Right lobe of liver (tissue), 6 donors: ENCODE data around the gene TBC1D24. TPM values are rescaled to one million over a fixed set of nuclear protein-coding genes. Genes with fewer than 3 reads are reported as not detected.

Experiments
- ATAC-seq, 4 donors: fragments of 200-7000 bp; cut with Tn5 transposase; one replicate each; pipeline ENCODE4 v1.9.1; 2020; ENCODE audit warnings: mild to moderate bottlenecking in 4 of 4, moderate library complexity in 4 of 4
- DNase-seq, 3 donors: peaks; one replicate each; pipeline ENCODE4 v3.0.0-alpha.2; 2020
- H3K27ac ChIP-seq, 3 donors: fragments of 200-600 bp; one replicate each; pipeline ENCODE4 v1.8.0; 2022
- H3K27me3 ChIP-seq, 2 donors: fragments of 200-600 bp; one replicate each; pipeline ENCODE4 v1.8.0; 2022
- H3K36me3 ChIP-seq, 4 donors: fragments of 200-600 bp; sonication (generic) in 1 of 4; one replicate each; pipeline versions ENCODE4 v1.5.1 to v1.8.0; 2017 to 2022; ENCODE audit warnings: control low read depth in 1 of 4
- H3K4me1 ChIP-seq, 4 donors: fragments of 200-600 bp; sonication (generic) in 1 of 4; one replicate each; pipeline versions ENCODE4 v1.5.1 to v1.8.0; 2017 to 2022; ENCODE audit warnings: control low read depth in 1 of 4
- H3K4me3 ChIP-seq, 3 donors: fragments of 200-600 bp; one replicate each; pipeline ENCODE4 v1.8.0; 2022
- H3K9me3 ChIP-seq, 4 donors: fragments of 200-600 bp; sonication (generic) in 1 of 4; one replicate each; pipeline versions ENCODE4 v1.5.1 to v1.8.0; 2017 to 2022; ENCODE audit warnings: control low read depth in 1 of 4
- CTCF ChIP-seq, 4 donors: fragments of 200-600 bp in 3 of 4; fragments of 450-650 bp in 1 of 4; IDR thresholded peaks; one replicate each; pipeline versions ENCODE4 v1.5.1 to v1.8.0; 2016 to 2022; ENCODE audit warnings: antibody characterized with exemption in 4 of 4, mild to moderate bottlenecking in 2 of 4
- POLR2A ChIP-seq: fragments of 450-650 bp; IDR thresholded peaks from one replicate; pipeline ENCODE4 v1.6.1; 2017; ENCODE audit warnings: antibody characterized with exemption, mild to moderate bottlenecking
- WGBS: methylation state at CpG from one replicate; pipeline ENCODE4 v1.1.6; 2018; ENCODE audit warnings: low coverage, low lambda C conversion rate; ENCODE audit not compliant: insufficient coverage; ENCODE audit errors: missing lambda C conversion rate; 5-methylcytosine and 5-hydroxymethylcytosine counted together
- intact Hi-C, 2 donors: fragments of 100-400 bp; cut with DNase I; formaldehyde crosslinking; loops; one replicate each; pipeline versions ENCODE4 v1.11.2 to v1.14.1; 2022
- total RNA-seq, 6 experiments: library from RNA; depleted of rRNA in 2 of 6; stranded (reverse); fragments of >200 nt in 2 of 6; fragmentation: NEBNext Ultra II Directional in 3 of 6; extraction: Animal tissue kit (Norgen Biotek cat#: 25700) in 3 of 6; gene quantifications; one replicate each; pipeline versions ENCODE4 v1.1.0 to v1.2.4, GENCODE V29; 2016 to 2023
- donor health status: DM: no; HTN: yes; CAD: no.
- donor health status: DM: no; HTN: no; CAD: no.
- donor health status: DM: no; HTN: no; CAD: no.
- donor health status: DM: no; HTN: yes; CAD: no.
- donor health status: DM: no; HTN: yes; CAD: no.

The TBC1D24 gene
- total RNA-seq, 6 experiments from 2014 or later, result 14.9 to 22.7 (median 17.5) TPM

- WGBS, result 0% methylated on average over 6 of the region's 23 CpGs
- DNase-seq (peak; percentile 79 to 85 (median 84)), ATAC-seq (peak; percentile 75 to 83 (median 79))
- Histone ChIP-seq H3K9me3 (no peaks in the 10 kb centered on the region), H3K4me1 (peaks cover 0 to 44% (median 23%) of the 10 kb centered on the region in 4 donors), H3K27ac (no peak overlapping the region), H3K4me3 (no peak overlapping the region), H3K27me3 (no peaks in the 10 kb centered on the region), H3K36me3 (no peaks in the 10 kb centered on the region)
- intact Hi-C loops, result loop anchor here (5.0 to 10.0 kb wide), 2 partner anchors 159 to 306 kb away; partner anchors contain the start of genes CASKIN1 (in 2 of the 2) and ABCA3 (in 1 of the 2)
- no peak for TF ChIP-seq POLR2A
- peak; percentile 97 to 100 (median 98) for TF ChIP-seq CTCF (IDR thresholded peaks at IDR 0.05)
Observed at GRCh38 chr16:2500918-2501750, 26.2 kb downstream of the TBC1D24 start.

- ATAC-seq (no peak), DNase-seq (no peak)
- H3K27me3 ChIP-seq, result no peaks in the 10 kb centered on the region
- peaks cover 0 to 39% (median 20%) of the 10 kb centered on the region in 4 donors for H3K4me1 ChIP-seq
- H3K27ac ChIP-seq, result peak overlapping the region in 1 of 3 donors; percentile 51
- no peaks in the 10 kb centered on the region for H3K9me3 ChIP-seq
- TF ChIP-seq POLR2A (no peak), CTCF (IDR thresholded peaks at IDR 0.05) (no peak)
- no peak overlapping the region for H3K4me3 ChIP-seq
- 73% methylated on average over 4 of the region's 18 CpGs for WGBS
- no peaks in the 10 kb centered on the region for H3K36me3 ChIP-seq
- intact Hi-C loops, result loop anchor here (5.0 to 10.0 kb wide), 2 partner anchors 160 to 307 kb away; partner anchors contain the start of genes CASKIN1 (in 2 of the 2) and ABCA3 (in 1 of the 2)
Observed at GRCh38 chr16:2501946-2502895, 27.3 kb downstream of the TBC1D24 start.

- H3K27ac ChIP-seq, result no peak overlapping the region
- no peaks in the 10 kb centered on the region for H3K36me3 ChIP-seq
- H3K27me3 ChIP-seq, result no peaks in the 10 kb centered on the region
- WGBS, result 91% methylated on average over 8 of the region's 14 CpGs
- H3K4me3 ChIP-seq, result no peak overlapping the region
- no peaks in the 10 kb centered on the region for H3K9me3 ChIP-seq
- intact Hi-C loops, result loop anchor here (10.0 kb wide), 1 partner anchor 311 kb away; the partner anchor contains the start of gene CASKIN1 (in 2 of the 2)
- DNase-seq (no peak), ATAC-seq (no peak)
- no peak for TF ChIP-seq POLR2A
- no peak for TF ChIP-seq CTCF (IDR thresholded peaks at IDR 0.05)
- peaks cover 0 to 18% (median 9%) of the 10 kb centered on the region in 4 donors for H3K4me1 ChIP-seq
Observed at GRCh38 chr16:2505695-2506094, 30.8 kb downstream of the TBC1D24 start.

GRCh38 chr16:2507052-2507659, 32.2 kb downstream of the TBC1D24 start:
- peak; percentile 9 to 52 (median 43) for ATAC-seq
- Histone ChIP-seq H3K36me3 (no peaks in the 10 kb centered on the region), H3K4me1 (peaks cover 0 to 17% (median 6%) of the 10 kb centered on the region in 4 donors), H3K27me3 (no peaks in the 10 kb centered on the region), H3K27ac (peak overlapping the region in 2 of 3 donors; percentile 57 to 63), H3K9me3 (no peaks in the 10 kb centered on the region), H3K4me3 (no peak overlapping the region)
- peak; percentile 51 to 70 (median 56) for DNase-seq
- TF ChIP-seq POLR2A, result no peak
- TF ChIP-seq CTCF (IDR thresholded peaks at IDR 0.05), result no peak
- WGBS, result 45% methylated on average over 2 of the region's 14 CpGs
- intact Hi-C loops, result loop anchor here (10.0 kb wide), 1 partner anchor 312 kb away; the partner anchor contains the start of gene CASKIN1 (in 2 of the 2)
